Lower lobe of right lung (tissue), 2 donors: ENCODE measurements around the gene OR10A3. TPM values are rescaled to one million over a fixed set of nuclear protein-coding genes. Genes with fewer than 3 reads are reported as not detected.

Source experiments
- ATAC-seq, 2 donors: fragments of 200-7000 bp; cut with Tn5 transposase; one replicate each; pipeline ENCODE4 v1.9.1; 2020 to 2022; ENCODE audit warnings: mild to moderate bottlenecking in 2 of 2, moderate library complexity in 2 of 2
- DNase-seq: peaks from one replicate; pipeline ENCODE4 v3.0.0-alpha.2; 2020
- H3K27ac ChIP-seq: fragments of 200-600 bp; one replicate; pipeline ENCODE4 v1.8.0; 2022
- H3K27me3 ChIP-seq: fragments of 200-600 bp; one replicate; pipeline ENCODE4 v1.8.0; 2022; ENCODE audit warnings: low read depth
- H3K36me3 ChIP-seq: fragments of 200-600 bp; one replicate; pipeline ENCODE4 v1.8.0; 2022; ENCODE audit warnings: mild to moderate bottlenecking
- H3K4me1 ChIP-seq: fragments of 200-600 bp; one replicate; pipeline ENCODE4 v1.8.0; 2022
- H3K4me3 ChIP-seq: fragments of 200-600 bp; one replicate; pipeline ENCODE4 v1.8.0; 2022; ENCODE audit warnings: mild to moderate bottlenecking
- H3K9me3 ChIP-seq: fragments of 200-600 bp; one replicate; pipeline ENCODE4 v1.8.0; 2022
- intact Hi-C: fragments of 100-400 bp; cut with DNase I; formaldehyde crosslinking; loops from one replicate; pipeline ENCODE4 v1.11.0; 2022
- total RNA-seq: library from RNA; stranded (reverse); fragmentation: NEBNext Ultra II Directional; extraction: Animal tissue kit (Norgen Biotek cat#: 25700); gene quantifications from one replicate; pipeline ENCODE4 v1.2.1, GENCODE V29; 2021
- TF ChIP-seq, protein P1 (sequence below): fragments of 200-600 bp; IDR thresholded peaks from one replicate; pipeline ENCODE4 v1.8.0; 2022; ENCODE audit warnings: antibody characterized with exemption, mild to moderate bottlenecking
- donor health status: DM: no; HTN: yes; CAD: no; lungs with severe emphysema.

The OR10A3 gene
- total RNA-seq, 1 donor from 2014 or later, result not detected

DNA sequence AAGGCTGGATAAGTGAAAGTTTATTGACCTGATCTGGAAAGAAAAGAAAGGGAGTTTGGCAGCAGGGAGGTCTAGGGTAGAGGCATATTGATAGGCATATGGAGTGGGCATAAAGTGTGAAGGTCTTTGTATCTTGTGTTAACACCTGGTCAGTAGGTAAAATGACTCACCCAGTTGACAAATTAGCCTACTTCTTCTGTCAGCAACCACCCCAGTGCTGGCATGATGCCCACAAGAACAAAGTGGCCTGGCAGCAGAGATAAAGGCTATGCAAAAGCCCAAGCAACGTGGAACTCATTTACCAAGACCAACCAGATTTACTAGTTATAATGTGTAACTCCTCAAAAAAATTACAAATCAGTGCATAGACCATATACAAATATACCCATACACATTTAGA is 4.9 kb downstream of the OR10A3 start:
- no peak overlapping the region for H3K4me3 ChIP-seq
- H3K4me1 ChIP-seq, result no peaks in the 10 kb centered on the region
- H3K36me3 ChIP-seq, result no peaks in the 10 kb centered on the region
- no peaks in the 10 kb centered on the region for H3K9me3 ChIP-seq
- DNase-seq (no peak), ATAC-seq (no peak)
- TF ChIP-seq, protein P1, sequence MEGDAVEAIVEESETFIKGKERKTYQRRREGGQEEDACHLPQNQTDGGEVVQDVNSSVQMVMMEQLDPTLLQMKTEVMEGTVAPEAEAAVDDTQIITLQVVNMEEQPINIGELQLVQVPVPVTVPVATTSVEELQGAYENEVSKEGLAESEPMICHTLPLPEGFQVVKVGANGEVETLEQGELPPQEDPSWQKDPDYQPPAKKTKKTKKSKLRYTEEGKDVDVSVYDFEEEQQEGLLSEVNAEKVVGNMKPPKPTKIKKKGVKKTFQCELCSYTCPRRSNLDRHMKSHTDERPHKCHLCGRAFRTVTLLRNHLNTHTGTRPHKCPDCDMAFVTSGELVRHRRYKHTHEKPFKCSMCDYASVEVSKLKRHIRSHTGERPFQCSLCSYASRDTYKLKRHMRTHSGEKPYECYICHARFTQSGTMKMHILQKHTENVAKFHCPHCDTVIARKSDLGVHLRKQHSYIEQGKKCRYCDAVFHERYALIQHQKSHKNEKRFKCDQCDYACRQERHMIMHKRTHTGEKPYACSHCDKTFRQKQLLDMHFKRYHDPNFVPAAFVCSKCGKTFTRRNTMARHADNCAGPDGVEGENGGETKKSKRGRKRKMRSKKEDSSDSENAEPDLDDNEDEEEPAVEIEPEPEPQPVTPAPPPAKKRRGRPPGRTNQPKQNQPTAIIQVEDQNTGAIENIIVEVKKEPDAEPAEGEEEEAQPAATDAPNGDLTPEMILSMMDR, result no peak
- H3K27ac ChIP-seq, result no peak overlapping the region
- intact Hi-C loops, result no loop called here
- H3K27me3 ChIP-seq, result no peaks in the 10 kb centered on the region

DNA sequence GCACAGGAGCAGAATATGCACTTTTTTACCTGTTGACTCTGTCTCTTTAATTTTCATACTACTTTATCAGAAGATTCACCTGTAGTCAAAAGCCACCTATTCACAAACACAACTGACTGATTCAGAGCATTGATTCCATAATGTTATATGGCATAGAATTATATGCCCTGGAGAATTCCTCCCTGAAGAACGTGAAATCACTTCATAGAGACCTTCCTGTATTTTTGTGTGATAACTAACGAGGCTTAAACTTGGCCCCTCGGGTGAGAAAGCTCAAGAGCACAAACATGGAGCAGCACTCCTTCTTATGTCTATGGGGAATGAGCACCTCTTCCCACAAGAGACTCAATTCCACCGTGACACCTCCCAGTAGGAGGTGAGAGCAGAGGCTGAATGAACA is 10.3 kb downstream of the OR10A3 start, which contains the start of gene OR10A6:
TSS of gene OR10A6 (minus strand) at position 101 of the 400 bp plus-strand sequence. CDS start 2,606 bp downstream, outside the sequence.
- Histone ChIP-seq H3K27me3 (no peaks in the 10 kb centered on the region), H3K36me3 (no peaks in the 10 kb centered on the region), H3K4me3 (no peak within 1 kb of the TSS), H3K4me1 (no peaks in the 10 kb centered on the region), H3K27ac (no peak within 1 kb of the TSS), H3K9me3 (no peaks in the 10 kb centered on the region)
- intact Hi-C loops, result no loop called here
- no peak for DNase-seq
- no peak for ATAC-seq
- TF ChIP-seq, protein P1, result no peak

DNA sequence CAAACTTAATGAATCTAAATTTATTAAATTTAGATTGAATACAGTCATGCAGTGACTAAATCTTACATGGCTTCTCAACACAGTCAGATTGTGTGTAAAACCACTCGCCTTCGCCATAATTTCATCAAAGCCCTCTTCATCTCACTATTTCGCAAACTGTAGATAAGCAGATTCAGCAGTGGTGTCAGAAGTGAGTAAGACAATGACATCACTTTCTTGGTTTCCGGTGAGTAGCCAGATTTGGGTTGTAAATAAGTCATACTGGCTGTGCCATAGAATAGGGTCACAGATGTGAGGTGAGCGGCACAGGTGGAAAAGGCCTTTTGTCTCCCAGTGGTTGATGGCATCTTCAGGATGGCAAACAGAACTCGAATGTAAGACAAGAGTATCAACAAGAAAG is 13.9 kb downstream of the OR10A3 start:
- intact Hi-C loops, result no loop called here
- TF ChIP-seq, protein P1, result no peak
- ATAC-seq (no peak), DNase-seq (no peak)
- Histone ChIP-seq H3K36me3 (no peaks in the 10 kb centered on the region), H3K4me3 (no peak overlapping the region), H3K27me3 (no peaks in the 10 kb centered on the region), H3K27ac (no peak overlapping the region), H3K4me1 (no peaks in the 10 kb centered on the region), H3K9me3 (no peaks in the 10 kb centered on the region)

DNA sequence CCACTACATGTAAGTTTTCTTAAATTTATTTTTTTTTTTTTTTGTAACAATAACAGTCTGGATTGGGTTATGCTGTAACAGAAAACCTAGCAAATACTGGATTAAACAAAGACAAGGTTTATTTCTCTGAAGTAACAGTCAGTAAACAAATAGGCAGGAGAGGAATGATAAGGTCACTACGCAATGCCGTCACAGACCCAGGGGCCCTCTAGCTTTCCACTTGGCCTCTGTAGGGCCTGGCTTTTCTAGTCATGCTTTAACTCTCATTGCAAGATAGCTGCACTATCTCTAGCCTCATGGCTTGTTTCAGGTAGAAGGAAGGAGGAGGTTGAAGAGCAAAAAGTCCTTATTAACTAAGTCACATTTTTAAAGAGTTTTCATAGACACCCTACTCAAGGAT is 17.0 kb downstream of the OR10A3 start:
- H3K27me3 ChIP-seq, result no peaks in the 10 kb centered on the region
- intact Hi-C loops, result no loop called here
- no peaks in the 10 kb centered on the region for H3K4me1 ChIP-seq
- DNase-seq (no peak), ATAC-seq (no peak)
- TF ChIP-seq, protein P1, result no peak
- H3K9me3 ChIP-seq, result no peaks in the 10 kb centered on the region
- H3K36me3 ChIP-seq, result no peaks in the 10 kb centered on the region
- no peak overlapping the region for H3K27ac ChIP-seq
- no peak overlapping the region for H3K4me3 ChIP-seq

DNA sequence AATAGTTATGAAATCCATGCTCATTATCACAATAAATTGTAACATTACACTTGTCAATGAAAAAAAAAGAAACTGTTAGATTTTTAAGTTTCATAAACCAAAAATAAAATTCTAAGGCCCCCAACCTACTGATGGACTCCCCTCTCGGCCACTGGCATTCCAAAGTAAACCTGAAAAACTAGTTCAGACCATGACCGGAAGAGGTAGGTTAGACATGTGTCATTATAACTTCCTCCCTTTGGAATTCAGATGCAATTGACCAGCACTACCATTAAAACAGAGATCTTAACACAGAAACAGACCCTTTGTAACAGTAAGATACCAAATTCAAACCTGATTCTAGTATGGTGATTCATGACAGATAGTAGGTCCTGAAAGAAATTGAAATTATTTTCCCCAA is 23.4 kb downstream of the OR10A3 start:
- no peaks in the 10 kb centered on the region for H3K9me3 ChIP-seq
- intact Hi-C loops, result no loop called here
- ATAC-seq (no peak), DNase-seq (no peak)
- no peaks in the 10 kb centered on the region for H3K27me3 ChIP-seq
- no peak overlapping the region for H3K27ac ChIP-seq
- no peaks in the 10 kb centered on the region for H3K36me3 ChIP-seq
- H3K4me3 ChIP-seq, result no peak overlapping the region
- TF ChIP-seq, protein P1, result no peak
- H3K4me1 ChIP-seq, result no peaks in the 10 kb centered on the region

DNA sequence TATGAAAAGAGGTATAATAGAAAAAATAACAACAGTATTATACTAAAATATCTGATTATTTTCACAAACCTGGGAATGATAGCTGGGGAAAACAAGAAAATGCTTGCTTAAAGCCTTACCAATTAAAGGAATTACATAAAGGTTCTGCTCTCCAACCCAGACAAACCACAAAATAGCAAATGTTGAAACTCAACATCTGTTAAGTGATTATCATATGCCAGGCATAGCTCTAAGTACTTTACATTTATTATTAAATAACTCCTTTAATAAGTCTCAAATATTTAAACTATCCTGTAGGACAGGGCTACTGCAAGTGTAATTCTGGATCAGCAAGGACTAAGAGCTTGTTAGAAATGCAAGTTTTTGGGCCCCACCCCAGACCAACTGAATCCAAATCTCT is 30.5 kb downstream of the OR10A3 start:
- H3K36me3 ChIP-seq, result no peaks in the 10 kb centered on the region
- H3K27ac ChIP-seq, result no peak overlapping the region
- intact Hi-C loops, result no loop called here
- DNase-seq, result no peak
- ATAC-seq, result no peak
- no peaks in the 10 kb centered on the region for H3K27me3 ChIP-seq
- TF ChIP-seq, protein P1, result no peak
- no peaks in the 10 kb centered on the region for H3K9me3 ChIP-seq
- no peak overlapping the region for H3K4me3 ChIP-seq
- H3K4me1 ChIP-seq, result peaks cover 7% of the 10 kb centered on the region
